ENCODE results near the gene IFITM10. TPM values are rescaled to one million over a fixed set of nuclear protein-coding genes. Genes with fewer than 3 reads are reported as not detected.

Gene IFITM10
- total and polyA plus RNA-seq, 12 donors: 0.28 to 267 (median 31.6) TPM

GRCh38 chr11:1744891-1745700 lies 5.3 kb downstream of the IFITM10 start:
- intact Hi-C loops (cut with DNase I): no loop called here
- peaks cover 32 to 49% of the 10 kb centered on the region in 2 donors for H3K4me1 ChIP-seq (replicated peaks in 1 of 2)
- H3K9me3 ChIP-seq (replicated peaks in 1 of 3): no peaks in the 10 kb centered on the region
- peak; percentile 64 to 87 (median 81) for DNase-seq
- WGBS, 4 donors: 42 to 60% (median 47%) methylated on average over 7 to 18 of the region's 18 CpGs
- peak overlapping the region in 3 of 5 donors; percentile 41 to 93 (median 63) for H3K27ac ChIP-seq
- TF ChIP-seq POLR2A (IDR thresholded peaks at IDR 0.05): peak in 1 of 2 donors; percentile 5
- no peak for TF ChIP-seq CTCF (IDR thresholded peaks at IDR 0.05)
- H3K36me3 ChIP-seq (replicated peaks in 1 of 2): no peaks in the 10 kb centered on the region
- no peaks in the 10 kb centered on the region for H3K27me3 ChIP-seq
- no peak overlapping the region for H3K4me3 ChIP-seq

- 31 to 47% (median 45%) methylated on average over 21 to 23 of the region's 23 CpGs for WGBS, 4 donors
- Histone ChIP-seq H3K9me3 (replicated peaks in 1 of 3) (no peaks in the 10 kb centered on the region), H3K27ac (peak overlapping the region in 3 of 5 donors; percentile 41 to 93 (median 63)), H3K36me3 (replicated peaks in 1 of 2) (no peaks in the 10 kb centered on the region), H3K4me1 (replicated peaks in 1 of 2) (peaks cover 25 to 41% of the 10 kb centered on the region in 2 donors), H3K4me3 (no peak overlapping the region), H3K27me3 (no peaks in the 10 kb centered on the region)
- intact Hi-C loops (cut with DNase I): no loop called here
- peak; percentile 62 to 86 (median 79) for DNase-seq
- TF ChIP-seq CTCF (IDR thresholded peaks at IDR 0.05) (no peak), POLR2A (IDR thresholded peaks at IDR 0.05) (peak in 1 of 2 donors; percentile 23)
Measured at GRCh38 chr11:1744137-1744886, 6.1 kb downstream of the IFITM10 start.

GRCh38 chr11:1743585-1744136 lies 6.7 kb downstream of the IFITM10 start:
- no peaks in the 10 kb centered on the region for H3K36me3 ChIP-seq (replicated peaks in 1 of 2)
- no peaks in the 10 kb centered on the region for H3K9me3 ChIP-seq (replicated peaks in 1 of 3)
- H3K27me3 ChIP-seq: no peaks in the 10 kb centered on the region
- DNase-seq: peak in 5 of 7 donors; percentile 22 to 53 (median 35)
- H3K4me1 ChIP-seq (replicated peaks in 1 of 2): peaks cover 22 to 39% of the 10 kb centered on the region in 2 donors
- intact Hi-C loops (cut with DNase I): no loop called here
- H3K4me3 ChIP-seq: no peak overlapping the region
- H3K27ac ChIP-seq: peak overlapping the region in 3 of 5 donors; percentile 41 to 93 (median 63)
- TF ChIP-seq POLR2A (IDR thresholded peaks at IDR 0.05): no peak
- TF ChIP-seq CTCF (IDR thresholded peaks at IDR 0.05): no peak
- WGBS, 4 donors: 70 to 80% (median 73%) methylated on average over 10 of the region's 10 CpGs
